ENCODE results near the gene SLX4.

The SLX4 gene

GRCh38 chr16:3640207-3640606, 28.8 kb upstream of the SLX4 start:
- CTCF ChIA-PET: interaction anchor here (0.8 to 1.9 kb wide), 2 partner anchors 22 to 239 kb away, joined by 3 to 4 read pairs; no protein-coding TSS in a partner anchor
- POLR2A ChIA-PET: no interaction called here
- 98% methylated on average over 3 of the region's 3 CpGs for WGBS (ENCODE audit: insufficient coverage)

GRCh38 chr16:3638916-3639644, 27.7 kb upstream of the SLX4 start:
- DNase-seq: no peak
- no peak overlapping the region for H3K4me3 ChIP-seq (ENCODE audit: control insufficient read depth in 1 of 7, extremely low read depth in 1 of 7, insufficient read depth in 4 of 7, low read depth in 2 of 7, low read length in 6 of 7)
- H3K4me1 ChIP-seq (ENCODE audit: control extremely low read depth in 1 of 4, control insufficient read depth in 4 of 4, insufficient read depth in 4 of 4, low read length in 3 of 4): peaks cover 8 to 17% (median 14%) of the 10 kb centered on the region in 4 experiments
- WGBS (ENCODE audit: insufficient coverage): 99% methylated on average over 9 of the region's 13 CpGs
- no peaks in the 10 kb centered on the region for H3K27me3 ChIP-seq (replicated peaks in 2 of 5; ENCODE audit: control insufficient read depth in 4 of 5, insufficient read depth in 5 of 5, low read length in 4 of 5)
- peaks cover 0 to 31% (median 15%) of the 10 kb centered on the region in 4 experiments for H3K36me3 ChIP-seq (ENCODE audit: control insufficient read depth in 4 of 4, insufficient read depth in 4 of 4, low read length in 3 of 4)
- no peaks in the 10 kb centered on the region for H3K9me3 ChIP-seq (ENCODE audit: control extremely low read depth in 1 of 5, control insufficient read depth in 4 of 5, insufficient read depth in 2 of 5, low read depth in 1 of 5, low read length in 4 of 5)
- POLR2A ChIA-PET: no interaction called here
- H3K27ac ChIP-seq (ENCODE audit: insufficient read depth in 1 of 2, low read depth in 1 of 2, low read length in 2 of 2, poor library complexity in 1 of 2, severe bottlenecking in 2 of 2): no peak overlapping the region
- CTCF ChIA-PET: interaction anchor here (1.1 to 2.0 kb wide), 2 partner anchors 10 to 81 kb away, joined by 3 to 7 read pairs; no protein-coding TSS in a partner anchor

More at GRCh38 chr16:3640207-3640606, 28.8 kb upstream of the SLX4 start:
- Histone ChIP-seq H3K36me3 (ENCODE audit: control insufficient read depth in 4 of 4, insufficient read depth in 4 of 4, low read length in 3 of 4) (peaks cover 0 to 31% (median 17%) of the 10 kb centered on the region in 4 experiments), H3K4me3 (ENCODE audit: control insufficient read depth in 1 of 7, extremely low read depth in 1 of 7, insufficient read depth in 4 of 7, low read depth in 2 of 7, low read length in 6 of 7) (no peak overlapping the region), H3K4me1 (ENCODE audit: control extremely low read depth in 1 of 4, control insufficient read depth in 4 of 4, insufficient read depth in 4 of 4, low read length in 3 of 4) (peaks cover 8 to 17% (median 14%) of the 10 kb centered on the region in 4 experiments), H3K27ac (ENCODE audit: insufficient read depth in 1 of 2, low read depth in 1 of 2, low read length in 2 of 2, poor library complexity in 1 of 2, severe bottlenecking in 2 of 2) (no peak overlapping the region), H3K9me3 (ENCODE audit: control extremely low read depth in 1 of 5, control insufficient read depth in 4 of 5, insufficient read depth in 2 of 5, low read depth in 1 of 5, low read length in 4 of 5) (no peaks in the 10 kb centered on the region), H3K27me3 (replicated peaks in 2 of 5; ENCODE audit: control insufficient read depth in 4 of 5, insufficient read depth in 5 of 5, low read length in 4 of 5) (no peaks in the 10 kb centered on the region)
- DNase-seq: no peak

GRCh38 chr16:3637371-3637923, 26.0 kb upstream of the SLX4 start:
- DNase-seq: peak; percentile 20 to 68 (median 57)
- H3K27ac ChIP-seq (ENCODE audit: insufficient read depth in 1 of 2, low read depth in 1 of 2, low read length in 2 of 2, poor library complexity in 1 of 2, severe bottlenecking in 2 of 2): peak overlapping the region; percentile 46 to 73
- peaks cover 0 to 21% (median 14%) of the 10 kb centered on the region in 4 experiments for H3K36me3 ChIP-seq (ENCODE audit: control insufficient read depth in 4 of 4, insufficient read depth in 4 of 4, low read length in 3 of 4)
- H3K9me3 ChIP-seq (ENCODE audit: control extremely low read depth in 1 of 5, control insufficient read depth in 4 of 5, insufficient read depth in 2 of 5, low read depth in 1 of 5, low read length in 4 of 5): no peaks in the 10 kb centered on the region
- WGBS (ENCODE audit: insufficient coverage): 50% methylated on average over 1 of the region's 3 CpGs
- no peaks in the 10 kb centered on the region for H3K27me3 ChIP-seq (replicated peaks in 2 of 5; ENCODE audit: control insufficient read depth in 4 of 5, insufficient read depth in 5 of 5, low read length in 4 of 5)
- CTCF ChIA-PET: interaction anchor here (1.0 kb wide), 1 partner anchor 9 kb away, joined by 3 read pairs; no protein-coding TSS in a partner anchor
- POLR2A ChIA-PET: interaction anchor here (1.6 kb wide), 1 partner anchor 26 kb away, joined by 7 read pairs; no protein-coding TSS in a partner anchor
- peak overlapping the region in 2 of 7 experiments; percentile 1 to 28 for H3K4me3 ChIP-seq (ENCODE audit: control insufficient read depth in 1 of 7, extremely low read depth in 1 of 7, insufficient read depth in 4 of 7, low read depth in 2 of 7, low read length in 6 of 7)
- peaks cover 8 to 17% (median 14%) of the 10 kb centered on the region in 4 experiments for H3K4me1 ChIP-seq (ENCODE audit: control extremely low read depth in 1 of 4, control insufficient read depth in 4 of 4, insufficient read depth in 4 of 4, low read length in 3 of 4)

GRCh38 chr16:3625911-3626732, 14.7 kb upstream of the SLX4 start:
- Histone ChIP-seq H3K4me1 (ENCODE audit: control extremely low read depth in 1 of 4, control insufficient read depth in 4 of 4, insufficient read depth in 4 of 4, low read length in 3 of 4) (peaks cover 13 to 26% (median 19%) of the 10 kb centered on the region in 4 experiments), H3K27me3 (replicated peaks in 2 of 5; ENCODE audit: control insufficient read depth in 4 of 5, insufficient read depth in 5 of 5, low read length in 4 of 5) (no peaks in the 10 kb centered on the region), H3K27ac (ENCODE audit: insufficient read depth in 1 of 2, low read depth in 1 of 2, low read length in 2 of 2, poor library complexity in 1 of 2, severe bottlenecking in 2 of 2) (no peak overlapping the region), H3K36me3 (ENCODE audit: control insufficient read depth in 4 of 4, insufficient read depth in 4 of 4, low read length in 3 of 4) (no peaks in the 10 kb centered on the region), H3K4me3 (ENCODE audit: control insufficient read depth in 1 of 7, extremely low read depth in 1 of 7, insufficient read depth in 4 of 7, low read depth in 2 of 7, low read length in 6 of 7) (peak overlapping the region in 1 of 7 experiments; percentile 27), H3K9me3 (ENCODE audit: control extremely low read depth in 1 of 5, control insufficient read depth in 4 of 5, insufficient read depth in 2 of 5, low read depth in 1 of 5, low read length in 4 of 5) (no peaks in the 10 kb centered on the region)
- WGBS (ENCODE audit: insufficient coverage): 100% methylated on average over 2 of the region's 4 CpGs
- CTCF ChIA-PET: interaction anchor here (0.6 to 1.3 kb wide), 3 partner anchors 14 to 28 kb away, joined by 3 to 5 read pairs (median 3); partner anchors contain the start of genes DNASE1 and SLX4
- peak; percentile 31 to 78 (median 67) for DNase-seq
- POLR2A ChIA-PET: interaction anchor here (0.6 kb wide), 3 partner anchors 169 to 847 kb away, joined by 3 to 4 read pairs (median 3); no protein-coding TSS in a partner anchor

GRCh38 chr16:3625331-3625730, 13.9 kb upstream of the SLX4 start:
- Histone ChIP-seq H3K4me1 (ENCODE audit: control extremely low read depth in 1 of 4, control insufficient read depth in 4 of 4, insufficient read depth in 4 of 4, low read length in 3 of 4) (peaks cover 13 to 26% (median 19%) of the 10 kb centered on the region in 4 experiments), H3K36me3 (ENCODE audit: control insufficient read depth in 4 of 4, insufficient read depth in 4 of 4, low read length in 3 of 4) (no peaks in the 10 kb centered on the region), H3K9me3 (ENCODE audit: control extremely low read depth in 1 of 5, control insufficient read depth in 4 of 5, insufficient read depth in 2 of 5, low read depth in 1 of 5, low read length in 4 of 5) (no peaks in the 10 kb centered on the region), H3K27me3 (replicated peaks in 2 of 5; ENCODE audit: control insufficient read depth in 4 of 5, insufficient read depth in 5 of 5, low read length in 4 of 5) (no peaks in the 10 kb centered on the region), H3K27ac (ENCODE audit: insufficient read depth in 1 of 2, low read depth in 1 of 2, low read length in 2 of 2, poor library complexity in 1 of 2, severe bottlenecking in 2 of 2) (no peak overlapping the region), H3K4me3 (ENCODE audit: control insufficient read depth in 1 of 7, extremely low read depth in 1 of 7, insufficient read depth in 4 of 7, low read depth in 2 of 7, low read length in 6 of 7) (no peak overlapping the region)
- WGBS (ENCODE audit: insufficient coverage): 97% methylated on average over 4 of the region's 5 CpGs
- DNase-seq: no peak
- ChIA-PET CTCF (no interaction called here), POLR2A (no interaction called here)

GRCh38 chr16:3623642-3624041, 12.2 kb upstream of the SLX4 start:
- Histone ChIP-seq H3K36me3 (ENCODE audit: control insufficient read depth in 4 of 4, insufficient read depth in 4 of 4, low read length in 3 of 4) (no peaks in the 10 kb centered on the region), H3K27me3 (replicated peaks in 2 of 5; ENCODE audit: control insufficient read depth in 4 of 5, insufficient read depth in 5 of 5, low read length in 4 of 5) (no peaks in the 10 kb centered on the region), H3K27ac (ENCODE audit: insufficient read depth in 1 of 2, low read depth in 1 of 2, low read length in 2 of 2, poor library complexity in 1 of 2, severe bottlenecking in 2 of 2) (no peak overlapping the region), H3K4me1 (ENCODE audit: control extremely low read depth in 1 of 4, control insufficient read depth in 4 of 4, insufficient read depth in 4 of 4, low read length in 3 of 4) (peaks cover 13 to 26% (median 17%) of the 10 kb centered on the region in 4 experiments), H3K4me3 (ENCODE audit: control insufficient read depth in 1 of 7, extremely low read depth in 1 of 7, insufficient read depth in 4 of 7, low read depth in 2 of 7, low read length in 6 of 7) (no peak overlapping the region), H3K9me3 (ENCODE audit: control extremely low read depth in 1 of 5, control insufficient read depth in 4 of 5, insufficient read depth in 2 of 5, low read depth in 1 of 5, low read length in 4 of 5) (no peaks in the 10 kb centered on the region)
- 100% methylated on average over 1 of the region's 3 CpGs for WGBS (ENCODE audit: insufficient coverage)
- no peak for DNase-seq
- CTCF ChIA-PET: no interaction called here
- POLR2A ChIA-PET: no interaction called here
